B cell (primary cell): ENCODE measurements around the gene UGT1A5. TPM values are rescaled to one million over a fixed set of nuclear protein-coding genes. Genes with fewer than 3 reads are reported as not detected.

Experiments used
- ATAC-seq: fragments of 200-7000 bp; cut with Tn5 transposase; one replicate; pipeline ENCODE4 v1.10.0; 2021; ENCODE audit warnings: low read depth, mild to moderate bottlenecking, moderate number of reproducible peaks, moderate library complexity
- CTCF ChIA-PET: fragments of 350-600 bp; sonication (Branson Sonifier 250); formaldehyde crosslinking; loops from one replicate; lab custom pipeline; 2021; ENCODE audit warnings: antibody characterized with exemption, inconsistent platforms; lab: Charles Lee
- POLR2A ChIA-PET: fragments of 350-600 bp; sonication (Branson Sonifier 250); formaldehyde crosslinking; loops from one replicate; lab custom pipeline; 2021; ENCODE audit warnings: antibody characterized with exemption; lab: Charles Lee
- DNase-seq: peaks from one replicate; pipeline ENCODE4 v3.0.0; 2013
- H2AFZ ChIP-seq: 2 replicates; pipeline ENCODE4 v1.6.1; 2012; ENCODE audit warnings: mild to moderate bottlenecking, low read depth, low read length; ENCODE audit not compliant: insufficient read depth, poor library complexity, severe bottlenecking
- H3K27ac ChIP-seq, 2 donors: 1 replicate in 1 of 2; 2 replicates in 1 of 2; pipeline ENCODE4 v1.5.1; 2012 to 2013; ENCODE audit warnings: low read length in 2 of 2, mild to moderate bottlenecking in 2 of 2, moderate library complexity in 1 of 2
- H3K27me3 ChIP-seq, 4 experiments: fragments of 200-600 bp in 1 of 4; sonication (generic) in 1 of 4; replicated peaks in 1 of 4; 1 replicate in 2 of 4; 2 replicates in 2 of 4; pipeline versions ENCODE4 v1.6.1 to v1.7.0; 2013 to 2016; ENCODE audit warnings: low read length in 3 of 4, mild to moderate bottlenecking in 2 of 4, mixed read lengths in 1 of 4, moderate library complexity in 1 of 4; ENCODE audit not compliant: insufficient read depth in 4 of 4, control insufficient read depth in 3 of 4; ENCODE audit errors: control extremely low read depth in 1 of 4
- H3K36me3 ChIP-seq, 2 experiments: replicated peaks in 1 of 2; 1 replicate in 1 of 2; 2 replicates in 1 of 2; pipeline versions ENCODE4 v1.6.1 to v1.7.1; 2013; ENCODE audit warnings: low read length in 1 of 2; ENCODE audit not compliant: insufficient read depth in 2 of 2, control insufficient read depth in 1 of 2; ENCODE audit errors: control extremely low read depth in 1 of 2, extremely low read depth in 1 of 2
- H3K4me1 ChIP-seq, 2 donors: fragments of 200-600 bp in 1 of 2; sonication (generic) in 1 of 2; 1 replicate in 1 of 2; 2 replicates in 1 of 2; pipeline versions ENCODE4 v1.5.1 to v1.6.1; 2013 to 2017; ENCODE audit warnings: low read length in 2 of 2; ENCODE audit not compliant: control insufficient read depth in 2 of 2, insufficient read depth in 2 of 2
- H3K4me2 ChIP-seq: replicated peaks from 2 replicates; pipeline ENCODE3; 2012; ENCODE audit warnings: mild to moderate bottlenecking, low read depth, low read length; ENCODE audit not compliant: poor library complexity, severe bottlenecking
- H3K4me3 ChIP-seq, 5 experiments: fragments of 200-600 bp in 1 of 5; sonication (generic) in 1 of 5; 1 replicate in 3 of 5; 2 replicates in 2 of 5; pipeline versions ENCODE4 v1.5.1 to v1.7.0; 2011 to 2016; ENCODE audit warnings: low read length in 4 of 5, mild to moderate bottlenecking in 4 of 5, low read depth in 2 of 5, control low read depth in 1 of 5, moderate library complexity in 1 of 5; ENCODE audit not compliant: insufficient read depth in 1 of 5; ENCODE audit errors: control extremely low read depth in 1 of 5, extremely low read depth in 1 of 5
- H3K79me2 ChIP-seq: fragments of 200-600 bp; sonication (generic); one replicate; pipeline ENCODE4 v1.6.0; 2016; ENCODE audit warnings: low read length; ENCODE audit not compliant: control insufficient read depth, insufficient read depth
- H3K9ac ChIP-seq: fragments of 200-600 bp; sonication (generic); 2 replicates; pipeline ENCODE4 v1.6.1; 2017; ENCODE audit warnings: mild to moderate bottlenecking, low read length, moderate library complexity
- H3K9me3 ChIP-seq, 3 donors: one replicate each; pipeline versions ENCODE4 v1.6.1 to v1.7.1; 2013; ENCODE audit warnings: low read length in 2 of 3; ENCODE audit not compliant: control insufficient read depth in 2 of 3, insufficient read depth in 1 of 3; ENCODE audit errors: control extremely low read depth in 1 of 3
- H4K20me1 ChIP-seq: 2 replicates; pipeline ENCODE4 v1.6.0; 2012; ENCODE audit warnings: mild to moderate bottlenecking, low read length; ENCODE audit not compliant: insufficient read depth, control insufficient read depth, poor library complexity, severe bottlenecking
- H3K27ac Mint-ChIP-seq: one replicate; pipeline ENCODE4 v1.8.0; 2021; ENCODE audit warnings: mixed read lengths
- H3K27me3 Mint-ChIP-seq: one replicate; pipeline ENCODE4 v1.8.0; 2021; ENCODE audit warnings: mixed read lengths
- H3K4me1 Mint-ChIP-seq: one replicate; pipeline ENCODE4 v1.8.0; 2021; ENCODE audit warnings: mixed read lengths
- H3K4me3 Mint-ChIP-seq: one replicate; pipeline ENCODE4 v1.8.0; 2021; ENCODE audit warnings: mixed read lengths
- H3K9me3 Mint-ChIP-seq: one replicate; pipeline ENCODE4 v1.8.0; 2022; ENCODE audit warnings: mixed read lengths; ENCODE audit not compliant: insufficient read depth
- CTCF ChIP-seq: fragments of 200-600 bp; IDR thresholded peaks from one replicate; pipeline ENCODE4 v1.8.0; 2022; ENCODE audit warnings: antibody characterized with exemption, mild to moderate bottlenecking
- EZH2 ChIP-seq: IDR thresholded peaks from 2 replicates; pipeline ENCODE4 v1.6.1; 2012; ENCODE audit warnings: borderline replicate concordance, low read depth, mild to moderate bottlenecking, moderate library complexity, low read length; ENCODE audit not compliant: insufficient read depth, poor library complexity, severe bottlenecking
- WGBS: methylation state at CpG from one replicate; pipeline ENCODE4 v1.1.5; 2013; ENCODE audit warnings: missing lambda C conversion rate; ENCODE audit not compliant: insufficient coverage; 5-methylcytosine and 5-hydroxymethylcytosine counted together
- intact Hi-C: fragments of 100-400 bp; cut with micrococcal nuclease; formaldehyde crosslinking; loops from one replicate; pipeline ENCODE4 v1.10.0; 2022
- polyA plus RNA-seq: library from polyadenylated mRNA; depleted of rRNA; stranded (reverse); fragments of >200 nt; gene quantifications from 2 replicates; pipeline ENCODE4 v1.2.3, GENCODE V29; 2012
- total RNA-seq, 2 donors: library from RNA; stranded (reverse); fragments of 120-200 nt in 1 of 2; gene quantifications; 1 replicate in 1 of 2; 2 replicates in 1 of 2; pipeline versions ENCODE4 v1.2.3 to v1.2.4, GENCODE V29; 2013 to 2022

The UGT1A5 gene
- total and polyA plus RNA-seq, 2 donors (not counting 1 experiment from before 2014, with no cell fraction given): not detected

DNA sequence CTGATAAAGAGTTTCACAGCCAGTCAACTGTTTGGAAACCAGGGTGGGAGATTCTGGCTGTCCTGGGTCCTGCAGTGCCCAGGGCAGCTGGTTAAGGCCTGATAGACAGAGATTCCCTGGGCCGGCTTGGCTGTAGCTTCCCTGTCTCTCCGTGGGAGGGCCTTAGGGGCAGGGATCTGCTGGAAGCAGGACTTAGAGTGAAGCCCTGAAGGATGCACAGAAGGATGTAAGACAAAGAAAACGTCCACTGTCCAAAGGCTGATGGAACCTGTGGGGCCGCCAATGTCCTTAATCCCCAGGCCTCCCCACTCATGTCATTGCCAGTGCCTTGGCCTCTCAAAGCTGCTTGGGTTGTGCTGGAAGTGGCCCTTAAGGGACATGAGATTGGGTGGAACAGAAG lies 98.4 kb downstream of the UGT1A5 start:
- no peak for ATAC-seq
- Histone ChIP-seq H3K27ac (no peak overlapping the region), H3K79me2 (no peaks in the 10 kb centered on the region), H4K20me1 (no peaks in the 10 kb centered on the region), H3K4me1 (no peaks in the 10 kb centered on the region), H3K36me3 (no peaks in the 10 kb centered on the region), H3K9me3 (no peaks in the 10 kb centered on the region), H3K27me3 (peaks cover 0 to 8% (median 0%) of the 10 kb centered on the region in 4 experiments), H3K4me2 (no peak overlapping the region), H3K9ac (no peak overlapping the region), H2AFZ (no peak overlapping the region), H3K4me3 (no peak overlapping the region)
- no peak overlapping the region for H3K4me3 Mint-ChIP-seq
- 82% methylated on average over 3 of the region's 4 CpGs for WGBS
- intact Hi-C loops: no loop called here
- peaks cover 24% of the 10 kb centered on the region for H3K27me3 Mint-ChIP-seq
- POLR2A ChIA-PET: no interaction called here
- CTCF ChIA-PET: no interaction called here
- no peak overlapping the region for H3K27ac Mint-ChIP-seq
- H3K4me1 Mint-ChIP-seq: no peaks in the 10 kb centered on the region
- H3K9me3 Mint-ChIP-seq: no peaks in the 10 kb centered on the region
- no peak for TF ChIP-seq CTCF
- no peak for TF ChIP-seq EZH2
- DNase-seq: no peak

GRCh38 chr2:233811732-233812131 lies 99.0 kb downstream of the UGT1A5 start:
- WGBS: 95% methylated on average over 4 of the region's 8 CpGs
- peaks cover 24% of the 10 kb centered on the region for H3K27me3 Mint-ChIP-seq
- TF ChIP-seq CTCF (no peak), EZH2 (no peak)
- H3K9me3 ChIP-seq: peaks cover 0 to 5% (median 0%) of the 10 kb centered on the region in 3 donors
- H3K9ac ChIP-seq: no peak overlapping the region
- H3K79me2 ChIP-seq: no peaks in the 10 kb centered on the region
- H3K4me3 ChIP-seq: no peak overlapping the region
- H3K36me3 ChIP-seq: no peaks in the 10 kb centered on the region
- no peaks in the 10 kb centered on the region for H3K4me1 ChIP-seq
- H3K4me2 ChIP-seq: no peak overlapping the region
- ATAC-seq (no peak), DNase-seq (no peak)
- H3K27ac ChIP-seq: no peak overlapping the region
- H3K27me3 ChIP-seq: peaks cover 0 to 12% (median 0%) of the 10 kb centered on the region in 4 experiments
- no peaks in the 10 kb centered on the region for H4K20me1 ChIP-seq
- intact Hi-C loops: no loop called here
- H2AFZ ChIP-seq: no peak overlapping the region
- CTCF ChIA-PET: no interaction called here
- no peak overlapping the region for H3K4me3 Mint-ChIP-seq
- H3K9me3 Mint-ChIP-seq: no peaks in the 10 kb centered on the region
- H3K27ac Mint-ChIP-seq: no peak overlapping the region
- no peaks in the 10 kb centered on the region for H3K4me1 Mint-ChIP-seq
- POLR2A ChIA-PET: no interaction called here
